Activated T-helper 2 cell treated with anti-CD3 and anti-CD28 coated beads, Interferon-gamma antibody, Interleukin-2, Interleukin-4, amounts not matched to agents 10 μg/mL and 5 μg/mL and 100 μg/mL, durations not matched to agents 14 hours and 24 hours and 36 hours (primary cell): ENCODE results near the gene DUS1L. TPM values are rescaled to one million over a fixed set of nuclear protein-coding genes. Genes with fewer than 3 reads are reported as not detected.

Experiments
- DNase-seq: peaks from one replicate; pipeline ENCODE4 v3.0.0; 2021; ENCODE audit warnings: low spot score
- H3K27ac Mint-ChIP-seq: one replicate; pipeline ENCODE4 v1.8.0; 2021; ENCODE audit warnings: mixed read lengths
- H3K27me3 Mint-ChIP-seq: one replicate; pipeline ENCODE4 v1.8.0; 2021; ENCODE audit warnings: low read depth, mixed read lengths
- H3K36me3 Mint-ChIP-seq: one replicate; pipeline ENCODE4 v1.8.0; 2021; ENCODE audit warnings: low read depth, mixed read lengths
- H3K4me1 Mint-ChIP-seq: one replicate; pipeline ENCODE4 v1.8.0; 2021; ENCODE audit warnings: low read depth, mixed read lengths
- H3K4me3 Mint-ChIP-seq: one replicate; pipeline ENCODE4 v1.8.0; 2021; ENCODE audit warnings: low read depth, mild to moderate bottlenecking, moderate library complexity, mixed read lengths
- H3K9me3 Mint-ChIP-seq: one replicate; pipeline ENCODE4 v1.8.0; 2021; ENCODE audit warnings: mixed read lengths
- intact Hi-C: fragments of 100-400 bp; cut with micrococcal nuclease; formaldehyde crosslinking; loops from one replicate; pipeline ENCODE4 v1.15.1; 2023
- total RNA-seq: library from RNA; stranded (reverse); gene quantifications from 2 replicates; pipeline ENCODE4 v1.2.3, GENCODE V29; 2022

The DUS1L gene
- total RNA-seq, 1 donor from 2014 or later, result 154 TPM

- Mint-ChIP-seq H3K36me3 (peaks cover 35% of the 10 kb centered on the region), H3K4me3 (no peak overlapping the region), H3K27ac (no peak overlapping the region), H3K27me3 (no peaks in the 10 kb centered on the region), H3K9me3 (no peaks in the 10 kb centered on the region), H3K4me1 (peaks cover 2% of the 10 kb centered on the region)
- intact Hi-C loops, result no loop called here
- no peak for DNase-seq
Observed at GRCh38 chr17:82090549-82091263, 25.1 kb upstream of the DUS1L start.

GRCh38 chr17:82089723-82090548 is 24.3 kb upstream of the DUS1L start:
- H3K36me3 Mint-ChIP-seq, result peaks cover 27% of the 10 kb centered on the region
- H3K27me3 Mint-ChIP-seq, result no peaks in the 10 kb centered on the region
- DNase-seq, result no peak
- H3K27ac Mint-ChIP-seq, result no peak overlapping the region
- peaks cover 2% of the 10 kb centered on the region for H3K4me1 Mint-ChIP-seq
- intact Hi-C loops, result no loop called here
- no peak overlapping the region for H3K4me3 Mint-ChIP-seq
- H3K9me3 Mint-ChIP-seq, result no peaks in the 10 kb centered on the region

- Mint-ChIP-seq H3K4me3 (no peak overlapping the region), H3K36me3 (peaks cover 30% of the 10 kb centered on the region), H3K4me1 (peaks cover 2% of the 10 kb centered on the region), H3K27me3 (no peaks in the 10 kb centered on the region), H3K9me3 (no peaks in the 10 kb centered on the region), H3K27ac (no peak overlapping the region)
- intact Hi-C loops, result no loop called here
- no peak for DNase-seq
Observed at GRCh38 chr17:82088838-82089722, 23.5 kb upstream of the DUS1L start.

GRCh38 chr17:82087961-82088837 is 22.6 kb upstream of the DUS1L start:
- no peaks in the 10 kb centered on the region for H3K9me3 Mint-ChIP-seq
- peaks cover 30% of the 10 kb centered on the region for H3K36me3 Mint-ChIP-seq
- H3K27me3 Mint-ChIP-seq, result no peaks in the 10 kb centered on the region
- no peaks in the 10 kb centered on the region for H3K4me1 Mint-ChIP-seq
- H3K27ac Mint-ChIP-seq, result no peak overlapping the region
- H3K4me3 Mint-ChIP-seq, result no peak overlapping the region
- intact Hi-C loops, result no loop called here
- no peak for DNase-seq

GRCh38 chr17:82086941-82087906 is 21.6 kb upstream of the DUS1L start:
- H3K36me3 Mint-ChIP-seq, result peaks cover 34% of the 10 kb centered on the region
- H3K4me1 Mint-ChIP-seq, result no peaks in the 10 kb centered on the region
- DNase-seq, result no peak
- no peak overlapping the region for H3K27ac Mint-ChIP-seq
- intact Hi-C loops, result no loop called here
- no peak overlapping the region for H3K4me3 Mint-ChIP-seq
- H3K27me3 Mint-ChIP-seq, result no peaks in the 10 kb centered on the region
- H3K9me3 Mint-ChIP-seq, result no peaks in the 10 kb centered on the region

GRCh38 chr17:82085931-82086764 is 20.5 kb upstream of the DUS1L start:
- no peaks in the 10 kb centered on the region for H3K4me1 Mint-ChIP-seq
- H3K9me3 Mint-ChIP-seq, result no peaks in the 10 kb centered on the region
- no peak overlapping the region for H3K27ac Mint-ChIP-seq
- H3K4me3 Mint-ChIP-seq, result no peak overlapping the region
- H3K36me3 Mint-ChIP-seq, result peaks cover 29% of the 10 kb centered on the region
- DNase-seq, result no peak
- intact Hi-C loops, result no loop called here
- H3K27me3 Mint-ChIP-seq, result no peaks in the 10 kb centered on the region

- Mint-ChIP-seq H3K27me3 (no peaks in the 10 kb centered on the region), H3K9me3 (no peaks in the 10 kb centered on the region), H3K4me3 (no peak overlapping the region), H3K36me3 (peaks cover 27% of the 10 kb centered on the region), H3K27ac (no peak overlapping the region), H3K4me1 (no peaks in the 10 kb centered on the region)
- DNase-seq, result no peak
- intact Hi-C loops, result no loop called here
Observed at GRCh38 chr17:82085031-82085861, 19.6 kb upstream of the DUS1L start.

- Mint-ChIP-seq H3K27me3 (no peaks in the 10 kb centered on the region), H3K27ac (no peak overlapping the region), H3K4me3 (no peak overlapping the region), H3K9me3 (no peaks in the 10 kb centered on the region), H3K4me1 (no peaks in the 10 kb centered on the region), H3K36me3 (peaks cover 34% of the 10 kb centered on the region)
- no peak for DNase-seq
- intact Hi-C loops, result no loop called here
Observed at GRCh38 chr17:82084373-82085030, 18.9 kb upstream of the DUS1L start.

GRCh38 chr17:82083533-82084359 is 18.1 kb upstream of the DUS1L start:
- Mint-ChIP-seq H3K4me1 (no peaks in the 10 kb centered on the region), H3K9me3 (no peaks in the 10 kb centered on the region), H3K4me3 (no peak overlapping the region), H3K27ac (no peak overlapping the region), H3K27me3 (no peaks in the 10 kb centered on the region), H3K36me3 (peaks cover 38% of the 10 kb centered on the region)
- intact Hi-C loops, result no loop called here
- DNase-seq, result no peak
